NCI-H1417 treated with DMSO at 0.1 percent for 48 hours (cell line): ENCODE measurements around the gene KCTD16.
A peak's percentile ranks its signal among the peaks of the same experiment; 100 is the strongest.

ENCODE experiments used
- DNase-seq: peaks from one replicate; lab custom pipeline; 2025; lab: John Stamatoyannopoulos, UW

KCTD16 gene

GRCh38 chr5:144333336-144333920 is 162.8 kb downstream of the KCTD16 start:
- no peak for DNase-seq

GRCh38 chr5:144335561-144335960 is 164.9 kb downstream of the KCTD16 start:
- peak; percentile 64 for DNase-seq

- DNase-seq = no peak
Observed at GRCh38 chr5:144336191-144336961, 165.7 kb downstream of the KCTD16 start.

GRCh38 chr5:144352330-144352729 is 181.7 kb downstream of the KCTD16 start:
- no peak for DNase-seq

- no peak for DNase-seq
Observed at GRCh38 chr5:144352732-144353317, 182.2 kb downstream of the KCTD16 start.

GRCh38 chr5:144356489-144356888 is 185.8 kb downstream of the KCTD16 start:
- no peak for DNase-seq

DNA sequence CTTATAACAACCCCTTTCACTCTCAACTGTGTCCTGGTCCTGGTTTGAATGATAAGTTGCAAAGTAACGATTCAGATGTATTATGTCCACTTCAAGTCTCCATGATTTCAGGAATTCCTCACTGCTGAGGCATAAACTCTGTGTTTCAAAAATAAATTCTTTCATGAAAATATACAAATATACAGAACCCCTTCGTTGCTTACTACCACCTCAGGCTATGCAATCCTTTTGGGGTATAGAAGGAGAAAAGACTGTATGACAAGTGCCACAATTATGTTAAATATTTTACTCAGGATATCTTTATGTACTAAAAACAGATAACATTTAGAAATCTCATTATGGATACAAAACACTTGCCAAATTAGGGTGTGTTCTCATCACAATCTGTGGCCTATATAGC is 190.7 kb downstream of the KCTD16 start:
- no peak for DNase-seq

- no peak for DNase-seq
Observed at GRCh38 chr5:144365885-144366284, 195.2 kb downstream of the KCTD16 start.

DNA sequence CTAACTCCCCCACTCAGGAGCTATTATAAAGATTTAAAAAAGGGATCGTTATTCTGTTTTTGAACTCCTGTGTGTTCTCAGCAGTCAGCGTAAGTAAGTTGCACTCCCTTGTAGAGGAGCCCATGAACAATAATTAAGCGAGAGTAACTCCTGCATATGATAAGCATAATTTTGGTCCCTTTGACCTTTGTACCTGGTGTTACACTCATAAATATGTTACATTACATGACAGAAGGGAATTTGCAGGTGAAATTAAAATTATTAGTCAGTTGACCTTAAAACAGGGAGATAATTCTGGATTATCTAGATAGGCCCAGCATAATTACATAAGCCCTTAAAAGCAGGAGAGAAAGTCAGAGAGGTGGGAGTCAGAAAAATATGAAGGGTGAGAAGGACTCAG is 197.3 kb downstream of the KCTD16 start:
- DNase-seq = no peak

DNA sequence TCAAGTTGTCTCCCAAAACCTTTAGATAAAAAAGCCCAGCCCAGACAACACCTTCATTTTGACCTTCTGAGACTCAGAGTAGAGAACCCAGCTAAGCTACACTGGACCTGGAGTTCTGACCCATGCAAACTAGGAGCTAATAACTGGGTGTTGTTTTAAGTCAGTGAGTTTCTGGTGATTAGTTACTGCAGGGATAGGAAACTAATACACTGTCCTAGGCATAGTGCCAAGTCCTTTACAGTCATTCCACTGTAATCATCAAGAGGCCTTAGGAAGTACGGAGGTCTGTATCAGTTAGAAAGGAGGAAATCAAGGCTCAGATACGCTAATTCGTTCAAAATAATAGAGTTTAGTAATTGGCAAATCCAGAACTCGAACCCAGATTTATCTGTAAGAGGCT is 197.9 kb downstream of the KCTD16 start:
- no peak for DNase-seq

- no peak for DNase-seq
Observed at GRCh38 chr5:144369006-144369405, 198.3 kb downstream of the KCTD16 start.

DNA sequence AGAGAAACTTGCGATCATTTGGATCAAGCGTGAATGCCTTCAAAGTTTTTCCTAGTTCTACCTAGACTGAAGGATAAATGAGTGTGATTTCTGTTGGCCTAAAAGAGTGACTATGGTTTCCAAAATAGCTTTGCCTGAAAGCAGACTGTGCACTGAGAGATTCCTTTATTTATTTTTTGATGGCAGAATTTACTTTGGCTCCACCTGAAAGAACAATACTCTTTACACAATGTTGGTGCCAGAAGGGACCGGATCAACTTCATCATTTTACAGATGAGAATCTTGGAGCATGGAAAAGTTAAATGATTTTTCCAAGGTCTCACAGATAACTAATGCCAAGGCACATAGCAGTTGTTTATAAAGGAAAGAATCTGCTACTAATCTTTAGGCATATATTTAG is 199.6 kb downstream of the KCTD16 start:
- no peak for DNase-seq

DNA sequence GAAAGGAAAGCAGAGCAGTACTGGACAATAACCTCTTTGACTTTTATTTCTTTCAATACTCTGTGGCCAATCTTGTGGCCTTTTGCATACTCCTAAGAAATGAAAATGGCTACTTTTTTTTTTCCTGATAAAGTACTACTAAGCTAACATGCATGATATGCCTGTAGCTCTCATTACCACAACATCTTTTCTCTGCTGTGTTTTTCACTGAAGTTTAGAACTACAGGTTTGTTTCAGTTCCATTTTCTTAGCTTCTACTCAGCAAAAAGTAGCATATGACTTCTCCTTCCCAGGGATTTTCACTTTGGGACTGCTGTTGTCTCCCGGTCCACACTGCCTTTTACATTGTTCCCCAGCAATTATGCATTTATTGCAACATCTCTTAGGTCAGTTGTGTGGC is 204.0 kb downstream of the KCTD16 start:
- no peak for DNase-seq

GRCh38 chr5:144377207-144377606 is 206.5 kb downstream of the KCTD16 start:
- DNase-seq = no peak

- DNase-seq = no peak
Observed at GRCh38 chr5:144378681-144379080, 208.0 kb downstream of the KCTD16 start.

- no peak for DNase-seq
Observed at GRCh38 chr5:144385597-144385996, 214.9 kb downstream of the KCTD16 start.

DNA sequence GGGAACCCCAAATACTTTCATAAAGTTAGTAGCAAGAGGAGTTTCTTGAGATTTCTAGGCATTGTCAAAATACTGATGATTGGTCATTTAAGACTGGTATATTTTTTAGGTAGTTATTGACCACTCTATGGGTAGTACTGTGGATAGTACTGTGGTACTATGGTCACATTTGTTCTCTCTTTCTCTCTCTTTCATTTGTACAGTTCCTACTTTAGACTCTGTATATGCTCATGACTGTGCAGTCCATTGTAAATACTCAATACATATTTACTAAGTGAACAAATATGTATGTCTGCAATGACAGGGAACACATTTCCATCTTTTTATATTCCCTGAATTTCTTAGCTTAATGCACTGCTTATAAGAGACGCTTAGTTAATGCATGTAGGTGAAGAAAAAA is 215.6 kb downstream of the KCTD16 start:
- DNase-seq = no peak

- no peak for DNase-seq
Observed at GRCh38 chr5:144390133-144390532, 219.5 kb downstream of the KCTD16 start.

DNA sequence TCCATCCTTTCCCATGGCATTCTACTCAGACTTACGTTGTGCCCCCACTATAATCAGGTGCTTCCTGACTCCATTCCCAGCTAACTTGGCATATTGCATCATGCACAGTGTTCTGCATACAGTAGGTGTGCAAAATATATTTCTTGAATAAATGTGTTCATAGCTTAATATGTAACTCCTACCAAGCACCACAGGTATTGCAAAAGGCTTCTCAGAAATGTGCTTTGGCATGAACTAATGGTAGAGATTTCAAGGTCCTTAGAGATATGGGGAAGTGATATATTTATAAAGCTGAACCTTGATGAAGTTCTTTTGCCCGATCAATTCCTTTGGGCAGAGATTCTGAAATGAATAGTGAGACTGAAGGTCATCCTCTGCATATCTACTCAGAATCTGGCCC is 220.4 kb downstream of the KCTD16 start:
- DNase-seq = no peak

- no peak for DNase-seq
Observed at GRCh38 chr5:144393641-144394435, 223.2 kb downstream of the KCTD16 start.

- no peak for DNase-seq
Observed at GRCh38 chr5:144395704-144396103, 225.0 kb downstream of the KCTD16 start.

DNA sequence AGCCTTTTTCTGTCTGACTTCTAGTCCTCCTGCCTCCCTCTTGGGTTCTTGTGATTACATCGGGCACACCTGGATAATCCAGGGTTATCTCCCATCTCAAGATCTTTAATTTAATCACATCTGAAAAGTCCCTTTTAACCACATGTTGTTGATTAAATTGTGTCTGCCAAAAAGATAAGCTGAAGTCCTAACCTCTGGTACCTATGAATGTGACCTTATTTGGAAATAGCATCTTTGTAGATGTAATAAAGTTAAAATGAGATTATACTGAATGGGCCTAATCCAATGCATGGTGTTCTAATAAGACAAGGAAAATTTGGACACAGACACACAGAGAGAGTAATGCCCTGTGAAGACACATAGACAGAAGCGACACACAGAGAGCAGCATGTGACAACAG is 232.4 kb downstream of the KCTD16 start:
- DNase-seq = no peak
